Sigmoid colon (tissue), 7 donors: ENCODE measurements around the gene PSMD3. TPM values are rescaled to one million over a fixed set of nuclear protein-coding genes. Genes with fewer than 3 reads are reported as not detected.
A peak's percentile ranks its signal among the peaks of the same experiment; 100 is the strongest.

Source experiments
- DNase-seq: peaks from one replicate; pipeline ENCODE4 v3.0.0-alpha.2; 2019
- H3K27ac ChIP-seq, 4 donors: fragments of 200-600 bp; sonication (generic); one replicate each; pipeline ENCODE4 v1.5.1; 2016 to 2019; ENCODE audit warnings: mild to moderate bottlenecking in 1 of 4
- H3K27me3 ChIP-seq, 3 donors: fragments of 200-600 bp; sonication (generic); one replicate each; pipeline ENCODE4 v1.5.1; 2019; ENCODE audit warnings: mild to moderate bottlenecking in 1 of 3
- H3K36me3 ChIP-seq, 4 donors: fragments of 200-600 bp; sonication (generic); one replicate each; pipeline ENCODE4 v1.5.1; 2016 to 2019
- H3K4me1 ChIP-seq, 4 donors: fragments of 200-600 bp; sonication (generic); one replicate each; pipeline ENCODE4 v1.5.1; 2017 to 2019
- H3K4me3 ChIP-seq, 4 donors: fragments of 200-600 bp; sonication (generic); one replicate each; pipeline ENCODE4 v1.5.1; 2017 to 2019; ENCODE audit warnings: mild to moderate bottlenecking in 2 of 4, moderate library complexity in 1 of 4
- H3K9me3 ChIP-seq, 4 donors: fragments of 200-600 bp in 3 of 4; sonication (generic) in 3 of 4; one replicate each; pipeline versions ENCODE4 v1.5.1 to v1.6.1; 2013 to 2019
- CTCF ChIP-seq, 4 experiments: fragments of 450-650 bp in 3 of 4; fragments of 200-600 bp in 1 of 4; IDR thresholded peaks; one replicate each; pipeline ENCODE4 v1.5.1; 2016 to 2019; ENCODE audit warnings: antibody characterized with exemption in 4 of 4, mild to moderate bottlenecking in 3 of 4, moderate library complexity in 2 of 4
- EP300 ChIP-seq, 4 donors: sonication (generic); formaldehyde crosslinking; IDR thresholded peaks; one replicate each; pipeline ENCODE4 v1.6.1; 2017; ENCODE audit warnings: antibody characterized with exemption in 4 of 4
- POLR2A ChIP-seq, 2 donors: fragments of 450-650 bp; IDR thresholded peaks; one replicate each; pipeline ENCODE4 v1.6.1; 2016; ENCODE audit warnings: antibody characterized with exemption in 2 of 2, mild to moderate bottlenecking in 2 of 2, moderate library complexity in 2 of 2
- POLR2AphosphoS5 ChIP-seq, 4 donors: sonication (generic); formaldehyde crosslinking; IDR thresholded peaks; one replicate each; pipeline ENCODE4 v1.6.1; 2017; ENCODE audit warnings: antibody characterized with exemption in 4 of 4
- WGBS, 2 donors: extraction: QIAGEN DNeasy Blood & Tissue Kit; methylation state at CpG; one replicate each; pipeline ENCODE4 v1.1.7; 2013; 5-methylcytosine and 5-hydroxymethylcytosine counted together
- intact Hi-C: fragments of 100-400 bp; cut with DNase I; formaldehyde crosslinking; loops from one replicate; pipeline ENCODE4 v1.15.1; 2023
- polyA plus RNA-seq, 3 donors: library from polyadenylated mRNA; stranded (reverse); fragments of 200-250 nt; gene quantifications; one replicate each; pipeline ENCODE4 v1.2.3, GENCODE V29; 2013
- small RNA-seq, 3 donors: library from RNA; depleted of rRNA; stranded (forward); fragments of <200 nt; gene quantifications; one replicate each; pipeline ENCODE3, GENCODE V24; 2016
- total RNA-seq, 4 donors: library from RNA; depleted of rRNA; stranded (reverse); fragments of >200 nt; gene quantifications; one replicate each; pipeline ENCODE4 v1.1.0, GENCODE V29; 2016
- donor health status: healthy with polysubstance abuse.
- donor health status: Bipolar disorder and iron deficiency.
- donor health status: healthy.

The PSMD3 gene
- total and polyA plus RNA-seq, 7 donors = 53.2 to 112 (median 66.7) TPM

- TF ChIP-seq CTCF (IDR thresholded peaks at IDR 0.05) (no peak), EP300 (IDR thresholded peaks at IDR 0.05) (no peak), POLR2A (IDR thresholded peaks at IDR 0.05) (no peak), POLR2AphosphoS5 (IDR thresholded peaks at IDR 0.05) (no peak)
- DNase-seq = no peak
- no peaks in the 10 kb centered on the region for H3K27me3 ChIP-seq
- no peaks in the 10 kb centered on the region for H3K9me3 ChIP-seq
- 71 to 82% methylated on average over 8 of the region's 8 CpGs for WGBS, 2 donors
- peaks cover 6 to 63% (median 37%) of the 10 kb centered on the region in 4 donors for H3K36me3 ChIP-seq
- H3K4me3 ChIP-seq = no peak overlapping the region
- peak overlapping the region in 3 of 4 donors; percentile 70 to 86 (median 70) for H3K27ac ChIP-seq
- peaks cover 0 to 66% (median 57%) of the 10 kb centered on the region in 4 donors for H3K4me1 ChIP-seq
- intact Hi-C loops = loop anchor here (5.0 kb wide), 1 partner anchor 43 kb away; no protein-coding TSS in a partner anchor
Observed at GRCh38 chr17:40034426-40035161, 54.0 kb downstream of the PSMD3 start.

GRCh38 chr17:40035162-40035559, 54.6 kb downstream of the PSMD3 start:
- no peak for DNase-seq
- WGBS, 2 donors = 30 to 60% methylated on average over 12 of the region's 12 CpGs
- intact Hi-C loops = loop anchor here (5.0 kb wide), 1 partner anchor 42 kb away; no protein-coding TSS in a partner anchor
- Histone ChIP-seq H3K27me3 (no peaks in the 10 kb centered on the region), H3K9me3 (no peaks in the 10 kb centered on the region), H3K4me1 (peaks cover 0 to 66% (median 57%) of the 10 kb centered on the region in 4 donors), H3K4me3 (no peak overlapping the region), H3K27ac (peak overlapping the region in 3 of 4 donors; percentile 70 to 86 (median 70)), H3K36me3 (peaks cover 6 to 58% (median 31%) of the 10 kb centered on the region in 4 donors)
- TF ChIP-seq POLR2AphosphoS5 (IDR thresholded peaks at IDR 0.05) = no peak
- TF ChIP-seq EP300 (IDR thresholded peaks at IDR 0.05) = no peak
- TF ChIP-seq POLR2A (IDR thresholded peaks at IDR 0.05) = no peak
- TF ChIP-seq CTCF (IDR thresholded peaks at IDR 0.05) = peak in 3 of 4 experiments; percentile 38 to 58 (median 53)

- Histone ChIP-seq H3K27ac (peak overlapping the region; percentile 80 to 86 (median 84)), H3K36me3 (peaks cover 0 to 38% (median 9%) of the 10 kb centered on the region in 4 donors), H3K4me1 (peaks cover 0 to 41% (median 35%) of the 10 kb centered on the region in 4 donors), H3K9me3 (no peaks in the 10 kb centered on the region), H3K4me3 (no peak overlapping the region), H3K27me3 (no peaks in the 10 kb centered on the region)
- TF ChIP-seq CTCF (IDR thresholded peaks at IDR 0.05) (peak; percentile 77 to 85 (median 83)), EP300 (IDR thresholded peaks at IDR 0.05) (peak; percentile 17 to 83 (median 70)), POLR2A (IDR thresholded peaks at IDR 0.05) (no peak), POLR2AphosphoS5 (IDR thresholded peaks at IDR 0.05) (peak; percentile 63 to 86 (median 82))
- intact Hi-C loops = loop anchor here (2.0 to 5.0 kb wide), 2 partner anchors 38 to 72 kb away; no protein-coding TSS in a partner anchor
- peak; percentile 96 for DNase-seq
- WGBS, 2 donors = 33 to 54% methylated on average over 11 of the region's 11 CpGs
Observed at GRCh38 chr17:40038882-40039513, 58.4 kb downstream of the PSMD3 start.

GRCh38 chr17:40041196-40041595, 60.6 kb downstream of the PSMD3 start:
- WGBS, 2 donors = 93 to 96% methylated on average over 2 of the region's 2 CpGs
- peaks cover 0 to 36% (median 0%) of the 10 kb centered on the region in 4 donors for H3K36me3 ChIP-seq
- intact Hi-C loops = no loop called here
- no peaks in the 10 kb centered on the region for H3K27me3 ChIP-seq
- no peaks in the 10 kb centered on the region for H3K9me3 ChIP-seq
- no peak overlapping the region for H3K27ac ChIP-seq
- H3K4me1 ChIP-seq = peaks cover 0 to 24% (median 17%) of the 10 kb centered on the region in 4 donors
- no peak for DNase-seq
- TF ChIP-seq POLR2AphosphoS5 (IDR thresholded peaks at IDR 0.05) (no peak), EP300 (IDR thresholded peaks at IDR 0.05) (no peak), POLR2A (IDR thresholded peaks at IDR 0.05) (no peak), CTCF (IDR thresholded peaks at IDR 0.05) (no peak)
- no peak overlapping the region for H3K4me3 ChIP-seq

Small RNAs within 50 kb of the gene (small RNA-seq; reads per million reads assigned to genes)
- 930 to 1,493 (median 1,466) reads per million in 3 donors for gene SNORD124

Other genes with a start within 250 kb of the PSMD3 start
- under 1 TPM in 1 of 4 donors, not detected in 3; under 0.01 TPM for gene GRB7, start 242.9 kb upstream of the PSMD3 start, total RNA-seq
- gene GRB7, start 242.9 kb upstream of the PSMD3 start, polyA plus RNA-seq = 10 to 100 TPM; 13.2 to 17.9 (median 13.2) TPM
- 1 to 10 TPM in 1 of 4 donors, under 1 TPM in 3; under 0.01 to 1.5 (median 0.34) TPM for gene IKZF3, start 116.5 kb upstream of the PSMD3 start, total RNA-seq
- gene IKZF3, start 116.5 kb upstream of the PSMD3 start, polyA plus RNA-seq = 10 to 100 TPM in 1 of 3 donors, under 1 TPM in 2; 0.23 to 12.3 (median 0.60) TPM
- not detected for gene ZPBP2, start 112.6 kb upstream of the PSMD3 start, total RNA-seq
- under 1 TPM in 1 of 3 donors, not detected in 2; 0.03 TPM for gene ZPBP2, start 112.6 kb upstream of the PSMD3 start, polyA plus RNA-seq
- 10 to 100 TPM in 1 of 4 donors, 1 to 10 TPM in 3; 2.0 to 22.7 (median 4.8) TPM for gene GSDMB, start 62.2 kb upstream of the PSMD3 start, total RNA-seq
- 100 to 1,000 TPM in 1 of 3 donors, 10 to 100 TPM in 2; 50.5 to 133 (median 94.8) TPM for gene GSDMB, start 62.2 kb upstream of the PSMD3 start, polyA plus RNA-seq
- gene ORMDL3, start 53.2 kb upstream of the PSMD3 start, total RNA-seq = 10 to 100 TPM; 39.8 to 55.7 (median 51.8) TPM
- 10 to 100 TPM; 39.0 to 72.9 (median 43.9) TPM for gene ORMDL3, start 53.2 kb upstream of the PSMD3 start, polyA plus RNA-seq
- not detected for gene LRRC3C, start 53.1 kb upstream of the PSMD3 start, total RNA-seq
- under 1 TPM in 1 of 3 donors, not detected in 2; 0.07 TPM for gene LRRC3C, start 53.1 kb upstream of the PSMD3 start, polyA plus RNA-seq
- gene GSDMA, start 17.8 kb upstream of the PSMD3 start, total RNA-seq = 1 to 10 TPM in 1 of 4 donors, not detected in 3; 1.3 TPM
- under 1 TPM in 2 of 3 donors, not detected in 1; 0.29 to 0.60 TPM for gene GSDMA, start 17.8 kb upstream of the PSMD3 start, polyA plus RNA-seq
- gene CSF3, start 34.6 kb downstream of the PSMD3 start, total RNA-seq = 10 to 100 TPM in 1 of 4 donors, not detected in 3; 23.3 TPM
- 1 to 10 TPM in 2 of 3 donors, not detected in 1; 1.2 to 3.1 TPM for gene CSF3, start 34.6 kb downstream of the PSMD3 start, polyA plus RNA-seq
- 10 to 100 TPM; 27.3 to 64.8 (median 31.7) TPM for gene MED24, start 73.6 kb downstream of the PSMD3 start, total RNA-seq
- gene MED24, start 73.6 kb downstream of the PSMD3 start, polyA plus RNA-seq = 10 to 100 TPM; 19.2 to 83.0 (median 29.1) TPM
- gene THRA, start 82.2 kb downstream of the PSMD3 start, total RNA-seq = 10 to 100 TPM; 78.8 to 86.1 (median 83.8) TPM
- gene THRA, start 82.2 kb downstream of the PSMD3 start, polyA plus RNA-seq = 10 to 100 TPM; 25.4 to 35.4 (median 25.8) TPM
- gene NR1D1, start 119.8 kb downstream of the PSMD3 start, total RNA-seq = 10 to 100 TPM in 3 of 4 donors, 1 to 10 TPM in 1; 4.1 to 12.8 (median 11.9) TPM
- gene NR1D1, start 119.8 kb downstream of the PSMD3 start, polyA plus RNA-seq = 10 to 100 TPM in 1 of 3 donors, 1 to 10 TPM in 2; 4.4 to 11.4 (median 8.1) TPM
- 10 to 100 TPM; 52.3 to 92.2 (median 58.0) TPM for gene MSL1, start 141.2 kb downstream of the PSMD3 start, total RNA-seq
- 10 to 100 TPM; 29.4 to 63.5 (median 34.0) TPM for gene MSL1, start 141.2 kb downstream of the PSMD3 start, polyA plus RNA-seq
- 10 to 100 TPM; 60.2 to 94.4 (median 70.7) TPM for gene CASC3, start 159.7 kb downstream of the PSMD3 start, total RNA-seq
- gene CASC3, start 159.7 kb downstream of the PSMD3 start, polyA plus RNA-seq = 10 to 100 TPM; 22.4 to 42.3 (median 24.0) TPM
- 1 to 10 TPM in 3 of 4 donors, under 1 TPM in 1; 0.99 to 4.3 (median 2.6) TPM for gene RAPGEFL1, start 196.7 kb downstream of the PSMD3 start, total RNA-seq
- gene RAPGEFL1, start 196.7 kb downstream of the PSMD3 start, polyA plus RNA-seq = 10 to 100 TPM; 48.0 to 85.0 (median 66.8) TPM
- gene WIPF2, start 238.5 kb downstream of the PSMD3 start, total RNA-seq = 10 to 100 TPM in 1 of 4 donors, 1 to 10 TPM in 3; 6.7 to 10.2 (median 8.7) TPM
- gene WIPF2, start 238.5 kb downstream of the PSMD3 start, polyA plus RNA-seq = 10 to 100 TPM; 11.4 to 20.3 (median 18.0) TPM